ENCODE results near the gene INPP5F. TPM values are rescaled to one million over a fixed set of nuclear protein-coding genes. Genes with fewer than 3 reads are reported as not detected.
A peak's percentile ranks its signal among the peaks of the same experiment; 100 is the strongest.

The INPP5F gene
- total RNA-seq, 1 donor from 2014 or later = 4.9 TPM

- Histone ChIP-seq H3K4me1 (no peaks in the 10 kb centered on the region), H3K9me3 (replicated peaks) (no peaks in the 10 kb centered on the region), H3K27me3 (ENCODE audit: low read depth) (no peaks in the 10 kb centered on the region), H3K4me3 (no peak overlapping the region), H3K36me3 (no peaks in the 10 kb centered on the region), H3K27ac (replicated peaks) (no peak overlapping the region)
- intact Hi-C loops (cut with micrococcal nuclease) = no loop called here
- TF ChIP-seq, protein P1, sequence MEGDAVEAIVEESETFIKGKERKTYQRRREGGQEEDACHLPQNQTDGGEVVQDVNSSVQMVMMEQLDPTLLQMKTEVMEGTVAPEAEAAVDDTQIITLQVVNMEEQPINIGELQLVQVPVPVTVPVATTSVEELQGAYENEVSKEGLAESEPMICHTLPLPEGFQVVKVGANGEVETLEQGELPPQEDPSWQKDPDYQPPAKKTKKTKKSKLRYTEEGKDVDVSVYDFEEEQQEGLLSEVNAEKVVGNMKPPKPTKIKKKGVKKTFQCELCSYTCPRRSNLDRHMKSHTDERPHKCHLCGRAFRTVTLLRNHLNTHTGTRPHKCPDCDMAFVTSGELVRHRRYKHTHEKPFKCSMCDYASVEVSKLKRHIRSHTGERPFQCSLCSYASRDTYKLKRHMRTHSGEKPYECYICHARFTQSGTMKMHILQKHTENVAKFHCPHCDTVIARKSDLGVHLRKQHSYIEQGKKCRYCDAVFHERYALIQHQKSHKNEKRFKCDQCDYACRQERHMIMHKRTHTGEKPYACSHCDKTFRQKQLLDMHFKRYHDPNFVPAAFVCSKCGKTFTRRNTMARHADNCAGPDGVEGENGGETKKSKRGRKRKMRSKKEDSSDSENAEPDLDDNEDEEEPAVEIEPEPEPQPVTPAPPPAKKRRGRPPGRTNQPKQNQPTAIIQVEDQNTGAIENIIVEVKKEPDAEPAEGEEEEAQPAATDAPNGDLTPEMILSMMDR (IDR thresholded peaks at IDR 0.05; ENCODE audit: borderline replicate concordance) = no peak
- no peak for DNase-seq
Observed at GRCh38 chr10:119713744-119714483, 11.9 kb upstream of the INPP5F start.

DNA sequence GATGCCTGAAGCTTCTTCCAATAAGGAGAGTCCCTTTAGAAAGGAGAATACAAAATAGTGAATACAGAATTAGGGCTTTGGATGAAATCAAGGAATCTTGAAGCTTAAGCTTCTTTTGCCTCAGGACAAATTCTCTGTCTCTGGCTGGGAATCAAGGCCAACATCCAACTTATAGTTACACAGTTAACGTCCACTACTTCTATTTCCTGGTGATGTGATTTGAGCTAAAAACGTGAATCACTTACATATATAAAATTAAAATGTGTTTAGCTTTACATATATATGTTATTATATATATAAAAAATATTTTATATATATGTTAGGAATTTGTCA, 11.4 kb upstream of the INPP5F start:
- H3K27ac ChIP-seq (replicated peaks) = no peak overlapping the region
- intact Hi-C loops (cut with micrococcal nuclease) = no loop called here
- H3K9me3 ChIP-seq (replicated peaks) = no peaks in the 10 kb centered on the region

GRCh38 chr10:119715628-119716505, 10.0 kb upstream of the INPP5F start:
- intact Hi-C loops (cut with micrococcal nuclease) = no loop called here
- Histone ChIP-seq H3K27me3 (ENCODE audit: low read depth) (no peaks in the 10 kb centered on the region), H3K4me3 (no peak overlapping the region), H3K27ac (replicated peaks) (peak overlapping the region; percentile 23), H3K4me1 (no peaks in the 10 kb centered on the region), H3K36me3 (no peaks in the 10 kb centered on the region), H3K9me3 (replicated peaks) (no peaks in the 10 kb centered on the region)
- TF ChIP-seq, protein P1 (IDR thresholded peaks at IDR 0.05; ENCODE audit: borderline replicate concordance) = no peak
- DNase-seq = no peak

More for the DNA sequence above, 11.4 kb upstream of the INPP5F start:
- Histone ChIP-seq H3K4me3 (no peak overlapping the region), H3K4me1 (no peaks in the 10 kb centered on the region), H3K36me3 (no peaks in the 10 kb centered on the region), H3K27me3 (ENCODE audit: low read depth) (no peaks in the 10 kb centered on the region)
- TF ChIP-seq, protein P1 (IDR thresholded peaks at IDR 0.05; ENCODE audit: borderline replicate concordance) = no peak
- no peak for DNase-seq

DNA sequence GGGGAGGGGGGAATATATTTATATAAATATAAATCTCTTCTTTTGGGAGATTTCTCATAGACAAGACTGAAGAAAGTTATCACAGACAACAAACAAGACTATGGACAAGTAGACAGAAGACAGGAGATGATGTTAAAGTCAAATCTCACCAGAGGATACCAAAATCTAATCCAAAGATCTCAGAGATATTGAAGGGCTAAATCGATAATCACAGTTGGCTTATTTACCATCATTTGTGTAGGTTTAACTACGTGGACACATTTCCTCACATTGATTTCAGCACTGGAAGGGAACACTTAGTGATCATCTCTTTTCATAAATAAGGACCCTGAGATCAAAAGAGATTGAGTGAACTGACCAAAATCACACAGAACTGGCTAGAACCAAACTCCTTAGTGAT, 2.7 kb upstream of the INPP5F start:
- no peak overlapping the region for H3K4me3 ChIP-seq
- TF ChIP-seq, protein P1 (IDR thresholded peaks at IDR 0.05; ENCODE audit: borderline replicate concordance) = no peak
- no peak overlapping the region for H3K27ac ChIP-seq (replicated peaks)
- DNase-seq = no peak
- intact Hi-C loops (cut with micrococcal nuclease) = no loop called here
- no peaks in the 10 kb centered on the region for H3K36me3 ChIP-seq
- H3K4me1 ChIP-seq = peaks cover 36% of the 10 kb centered on the region
- H3K27me3 ChIP-seq (ENCODE audit: low read depth) = no peaks in the 10 kb centered on the region
- H3K9me3 ChIP-seq (replicated peaks) = no peaks in the 10 kb centered on the region

DNA sequence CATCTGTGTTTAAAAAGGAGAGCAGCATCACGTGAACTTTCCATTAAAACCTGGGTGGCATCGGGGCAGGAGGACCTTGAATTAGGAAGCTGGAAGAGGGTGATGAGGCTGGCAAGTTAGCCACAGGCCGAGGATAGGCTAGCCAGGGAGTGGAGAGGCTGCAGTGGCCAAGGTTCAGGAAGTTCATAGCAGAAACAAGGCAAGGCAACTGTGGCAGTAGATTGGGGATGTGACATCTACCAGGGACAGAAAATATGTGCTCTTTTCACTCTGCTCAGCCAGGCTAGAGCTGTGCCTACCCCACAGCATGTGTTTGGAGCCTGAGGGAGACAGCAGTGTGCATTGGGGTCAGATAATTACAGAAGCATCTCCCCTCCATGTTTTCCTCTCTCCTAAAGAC, 2.2 kb upstream of the INPP5F start:
- no peak overlapping the region for H3K4me3 ChIP-seq
- H3K27ac ChIP-seq (replicated peaks) = no peak overlapping the region
- peaks cover 36% of the 10 kb centered on the region for H3K4me1 ChIP-seq
- H3K9me3 ChIP-seq (replicated peaks) = no peaks in the 10 kb centered on the region
- no peaks in the 10 kb centered on the region for H3K27me3 ChIP-seq (ENCODE audit: low read depth)
- DNase-seq = no peak
- no peaks in the 10 kb centered on the region for H3K36me3 ChIP-seq
- intact Hi-C loops (cut with micrococcal nuclease) = no loop called here
- TF ChIP-seq, protein P1 (IDR thresholded peaks at IDR 0.05; ENCODE audit: borderline replicate concordance) = no peak
